Calu3 (cell line): Measurements from ENCODE around the gene ADAMTS9. TPM values are rescaled to one million over a fixed set of nuclear protein-coding genes. Genes with fewer than 3 reads are reported as not detected.

Experiments
- BruUV-seq: library from RNA; stranded (reverse); fragments of 400-500 nt; replicated peaks from 2 replicates; lab custom pipeline; 2021; lab: Mats Ljungman, UMichigan
- CTCF ChIA-PET: fragments of 300-600 bp; sonication (Branson Sonifier 250); formaldehyde crosslinking; loops from one replicate; lab custom pipeline; 2022; ENCODE audit warnings: antibody characterized with exemption; lab: Charles Lee
- DNase-seq: peaks from one replicate; pipeline ENCODE4 v3.0.0; 2022
- H3K27ac Mint-ChIP-seq: one replicate; pipeline ENCODE4 v1.8.0; 2022; ENCODE audit warnings: mixed read lengths; ENCODE audit not compliant: unreplicated experiment
- H3K27me3 Mint-ChIP-seq: one replicate; pipeline ENCODE4 v1.8.0; 2022; ENCODE audit warnings: mixed read lengths; ENCODE audit not compliant: unreplicated experiment
- H3K36me3 Mint-ChIP-seq: one replicate; pipeline ENCODE4 v1.8.0; 2022; ENCODE audit warnings: mild to moderate bottlenecking, moderate library complexity, mixed read lengths; ENCODE audit not compliant: insufficient read depth, unreplicated experiment
- H3K4me1 Mint-ChIP-seq: one replicate; pipeline ENCODE4 v1.8.0; 2022; ENCODE audit warnings: mild to moderate bottlenecking, low read depth, mixed read lengths; ENCODE audit not compliant: unreplicated experiment
- H3K4me3 Mint-ChIP-seq: one replicate; pipeline ENCODE4 v1.8.0; 2022; ENCODE audit warnings: mild to moderate bottlenecking, low read depth, moderate library complexity, mixed read lengths; ENCODE audit not compliant: unreplicated experiment
- H3K9me3 Mint-ChIP-seq: one replicate; pipeline ENCODE4 v1.8.0; 2022; ENCODE audit warnings: low read depth, mixed read lengths; ENCODE audit not compliant: unreplicated experiment
- intact Hi-C: fragments of 100-400 bp; cut with micrococcal nuclease; formaldehyde crosslinking; loops from one replicate; pipeline ENCODE4 v1.10.0; 2022; ENCODE audit not compliant: unreplicated experiment
- total RNA-seq: library from RNA; stranded (reverse); gene quantifications from 2 replicates; pipeline ENCODE4 v1.2.3, GENCODE V29; 2022
- TF ChIP-seq, protein P1 (sequence below): fragments of 200-600 bp; IDR thresholded peaks from one replicate; pipeline ENCODE4 v1.8.0; 2022; ENCODE audit warnings: antibody characterized with exemption; ENCODE audit not compliant: unreplicated experiment

Gene ADAMTS9
- total RNA-seq, 1 experiment from 2014 or later, result 54.6 TPM

DNA sequence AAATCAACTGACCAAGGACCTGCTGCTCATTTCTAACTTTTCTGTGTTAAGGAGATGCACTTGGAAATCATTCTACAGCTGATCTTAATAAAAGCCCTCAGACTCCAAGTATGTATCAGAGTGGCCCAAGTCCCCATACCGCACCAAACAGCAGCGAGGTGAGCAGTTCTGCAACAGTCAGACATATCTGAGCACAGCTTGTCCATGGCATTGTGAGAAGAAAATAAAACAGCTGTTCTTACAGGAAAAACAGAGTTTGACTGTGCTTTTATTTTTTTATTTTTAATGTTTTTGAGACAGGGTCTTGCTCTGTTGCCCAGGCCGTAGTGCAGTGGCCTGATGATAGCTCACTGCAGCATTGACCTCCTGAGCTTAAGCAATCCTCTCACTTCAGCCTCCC is 131.8 kb downstream of the ADAMTS9 start:
- H3K9me3 Mint-ChIP-seq, result no peaks in the 10 kb centered on the region
- H3K4me1 Mint-ChIP-seq, result no peaks in the 10 kb centered on the region
- no peak overlapping the region for H3K4me3 Mint-ChIP-seq
- intact Hi-C loops, result no loop called here
- H3K36me3 Mint-ChIP-seq, result peaks cover 9% of the 10 kb centered on the region
- no peak overlapping the region for H3K27ac Mint-ChIP-seq
- CTCF ChIA-PET, result no interaction called here
- TF ChIP-seq, protein P1, sequence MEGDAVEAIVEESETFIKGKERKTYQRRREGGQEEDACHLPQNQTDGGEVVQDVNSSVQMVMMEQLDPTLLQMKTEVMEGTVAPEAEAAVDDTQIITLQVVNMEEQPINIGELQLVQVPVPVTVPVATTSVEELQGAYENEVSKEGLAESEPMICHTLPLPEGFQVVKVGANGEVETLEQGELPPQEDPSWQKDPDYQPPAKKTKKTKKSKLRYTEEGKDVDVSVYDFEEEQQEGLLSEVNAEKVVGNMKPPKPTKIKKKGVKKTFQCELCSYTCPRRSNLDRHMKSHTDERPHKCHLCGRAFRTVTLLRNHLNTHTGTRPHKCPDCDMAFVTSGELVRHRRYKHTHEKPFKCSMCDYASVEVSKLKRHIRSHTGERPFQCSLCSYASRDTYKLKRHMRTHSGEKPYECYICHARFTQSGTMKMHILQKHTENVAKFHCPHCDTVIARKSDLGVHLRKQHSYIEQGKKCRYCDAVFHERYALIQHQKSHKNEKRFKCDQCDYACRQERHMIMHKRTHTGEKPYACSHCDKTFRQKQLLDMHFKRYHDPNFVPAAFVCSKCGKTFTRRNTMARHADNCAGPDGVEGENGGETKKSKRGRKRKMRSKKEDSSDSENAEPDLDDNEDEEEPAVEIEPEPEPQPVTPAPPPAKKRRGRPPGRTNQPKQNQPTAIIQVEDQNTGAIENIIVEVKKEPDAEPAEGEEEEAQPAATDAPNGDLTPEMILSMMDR, result no peak
- BruUV-seq, result no TSS peak
- H3K27me3 Mint-ChIP-seq, result no peaks in the 10 kb centered on the region
- no peak for DNase-seq

GRCh38 chr3:64555351-64555750 is 132.4 kb downstream of the ADAMTS9 start:
- TF ChIP-seq, protein P1, result no peak
- Mint-ChIP-seq H3K27ac (no peak overlapping the region), H3K36me3 (peaks cover 14% of the 10 kb centered on the region), H3K9me3 (no peaks in the 10 kb centered on the region), H3K4me1 (no peaks in the 10 kb centered on the region), H3K4me3 (no peak overlapping the region), H3K27me3 (no peaks in the 10 kb centered on the region)
- no TSS peak for BruUV-seq
- no peak for DNase-seq
- CTCF ChIA-PET, result no interaction called here
- intact Hi-C loops, result no loop called here

DNA sequence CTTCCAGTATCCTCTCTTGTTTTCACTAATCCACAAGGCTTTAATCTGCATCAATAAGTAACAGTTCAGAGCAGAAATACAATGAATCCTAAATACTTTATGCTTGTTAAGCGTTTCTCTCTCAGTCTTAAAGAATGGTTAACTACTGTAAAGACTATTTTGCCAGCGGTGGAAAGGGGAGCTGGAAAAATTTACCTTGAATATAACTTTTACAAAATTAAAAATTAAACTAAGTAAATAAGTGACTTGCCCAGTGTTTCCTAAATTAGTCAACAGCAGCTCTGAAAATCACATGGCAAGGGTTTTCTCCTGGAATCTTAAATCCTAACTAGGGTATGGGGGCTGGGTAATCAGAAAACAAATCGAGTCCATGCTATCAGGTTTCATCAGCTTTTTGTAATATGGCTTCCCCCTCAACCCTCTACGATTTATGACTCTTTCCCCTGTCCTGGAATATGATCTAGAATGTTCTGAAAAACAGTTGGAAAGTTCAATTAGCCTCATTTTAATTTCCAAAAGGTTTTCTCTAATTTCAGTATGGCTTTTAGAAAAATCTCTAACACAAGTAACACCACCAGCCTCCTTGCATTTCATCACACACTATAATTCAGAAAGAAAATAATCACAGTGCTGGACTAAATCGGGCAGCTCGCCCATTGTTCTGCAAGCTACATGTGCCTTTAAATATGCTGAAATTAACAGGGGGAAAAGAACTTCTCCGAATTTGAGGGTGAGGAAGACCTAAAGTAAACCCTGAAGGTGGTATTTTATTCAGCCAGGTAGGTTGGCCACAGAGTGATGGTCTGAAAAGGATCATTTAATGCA is 133.5 kb downstream of the ADAMTS9 start:
- H3K4me1 Mint-ChIP-seq, result no peaks in the 10 kb centered on the region
- no peak for DNase-seq
- no peak overlapping the region for H3K4me3 Mint-ChIP-seq
- no peaks in the 10 kb centered on the region for H3K27me3 Mint-ChIP-seq
- CTCF ChIA-PET, result interaction anchor here (0.5 kb wide), 1 partner anchor 221 kb away, joined by 4 read pairs; no protein-coding TSS in a partner anchor
- no TSS peak for BruUV-seq
- peaks cover 9% of the 10 kb centered on the region for H3K36me3 Mint-ChIP-seq
- intact Hi-C loops, result no loop called here
- TF ChIP-seq, protein P1, result no peak
- no peaks in the 10 kb centered on the region for H3K9me3 Mint-ChIP-seq
- H3K27ac Mint-ChIP-seq, result no peak overlapping the region

DNA sequence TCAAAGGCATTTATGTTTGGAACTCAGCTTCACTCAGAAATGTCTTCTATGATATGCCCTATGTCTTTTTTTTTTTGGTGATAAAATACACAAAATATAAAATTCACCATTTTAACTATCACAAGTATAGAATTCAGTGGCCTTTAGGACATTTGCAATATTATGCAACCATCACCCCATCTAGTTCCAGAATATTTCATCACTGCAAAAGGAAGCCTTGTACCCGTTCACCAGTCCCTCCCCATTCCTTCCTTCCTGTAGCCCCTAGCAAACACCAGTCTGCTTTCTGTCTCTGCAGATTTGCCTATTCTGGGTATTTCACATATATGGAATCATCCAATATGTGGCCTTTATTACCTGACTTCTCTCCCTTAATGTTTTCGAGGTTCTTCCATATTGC is 134.8 kb downstream of the ADAMTS9 start:
- no peaks in the 10 kb centered on the region for H3K4me1 Mint-ChIP-seq
- intact Hi-C loops, result no loop called here
- H3K27me3 Mint-ChIP-seq, result no peaks in the 10 kb centered on the region
- TF ChIP-seq, protein P1, result no peak
- BruUV-seq, result no TSS peak
- no peak overlapping the region for H3K27ac Mint-ChIP-seq
- H3K9me3 Mint-ChIP-seq, result no peaks in the 10 kb centered on the region
- CTCF ChIA-PET, result no interaction called here
- H3K36me3 Mint-ChIP-seq, result peaks cover 9% of the 10 kb centered on the region
- no peak for DNase-seq
- H3K4me3 Mint-ChIP-seq, result no peak overlapping the region
